Gastrocnemius medialis (tissue), 4 donors: ENCODE results near the gene INPP5A.

ENCODE experiments used
- CTCF ChIP-seq, 5 experiments: fragments of 450-650 bp in 3 of 5; fragments of 200-600 bp in 2 of 5; sonication (generic) in 2 of 5; IDR thresholded peaks in 4 of 5; conservative IDR thresholded peaks in 1 of 5; 1 replicate in 4 of 5; 2 replicates in 1 of 5; pipeline ENCODE4 v1.5.1; 2016 to 2019; ENCODE audit warnings: antibody characterized with exemption in 5 of 5, mild to moderate bottlenecking in 3 of 5, moderate library complexity in 3 of 5
- POLR2A ChIP-seq, 2 donors: fragments of 450-650 bp; IDR thresholded peaks; one replicate each; pipeline ENCODE4 v1.6.1; 2017; ENCODE audit warnings: antibody characterized with exemption in 2 of 2, mild to moderate bottlenecking in 2 of 2, moderate library complexity in 2 of 2

GRCh38 chr10:132788831-132789219 lies 251.2 kb downstream of the INPP5A start:
- TF ChIP-seq CTCF (IDR thresholded peaks at IDR 0.05 in 4 of 5, conservative IDR thresholded peaks at IDR 0.05 in 1 of 5) (no peak), POLR2A (IDR thresholded peaks at IDR 0.05) (no peak)
